CD4-positive, alpha-beta T cell treated with Interleukin-15 for 1 hour (primary cell): ENCODE results near the gene GTPBP2.
A peak's percentile ranks its signal among the peaks of the same experiment; 100 is the strongest.
"Not testable (repeated sequence)": the region's sequence is repeated elsewhere in the genome, so short reads cannot be mapped to it uniquely, and the experiment has no call there.

Source experiments
- DNase-seq: peaks from one replicate; pipeline ENCODE4 v3.0.0-alpha.2; 2020

GTPBP2 gene

GRCh38 chr6:43658161-43658560 lies 29.1 kb upstream of the GTPBP2 start:
- DNase-seq = no peak

GRCh38 chr6:43657221-43657802 lies 28.2 kb upstream of the GTPBP2 start:
- no peak for DNase-seq

GRCh38 chr6:43652822-43653221 lies 23.8 kb upstream of the GTPBP2 start:
- not testable (repeated sequence) for DNase-seq

- no peak for DNase-seq
These were observed 19.2 kb upstream of the GTPBP2 start for GRCh38 chr6:43648248-43648647.

- DNase-seq = no peak
These were observed 18.5 kb upstream of the GTPBP2 start for GRCh38 chr6:43647613-43648012.

GRCh38 chr6:43645613-43645964 lies 16.5 kb upstream of the GTPBP2 start:
- no peak for DNase-seq

- DNase-seq = peak; percentile 72
These were observed 16.0 kb upstream of the GTPBP2 start, which contains the start of gene RSPH9 for GRCh38 chr6:43644940-43645612. Gene RSPH9, plus strand, starts transcription at chr6:43645036. Its CDS starts 63 bp downstream, at chr6:43645099.

- no peak for DNase-seq
These were observed 11.1 kb upstream of the GTPBP2 start for GRCh38 chr6:43639984-43640800.

GRCh38 chr6:43636308-43636659 lies 7.2 kb upstream of the GTPBP2 start:
- no peak for DNase-seq

GRCh38 chr6:43635387-43636307 lies 6.6 kb upstream of the GTPBP2 start, which contains the start of gene MAD2L1BP:
Gene MAD2L1BP, plus strand, starts transcription at chr6:43635840. Its CDS starts 36 bp downstream, at chr6:43635876.
- DNase-seq = peak; percentile 77

- no peak for DNase-seq
These were observed 5.7 kb upstream of the GTPBP2 start for GRCh38 chr6:43634702-43635303.

GRCh38 chr6:43633002-43633401 lies 3.9 kb upstream of the GTPBP2 start:
- DNase-seq = not testable (repeated sequence)

- DNase-seq = no peak
These were observed 2.0 kb upstream of the GTPBP2 start for GRCh38 chr6:43630980-43631619.

GRCh38 chr6:43629505-43630300 lies 639 bp upstream of the GTPBP2 start:
- DNase-seq = peak; percentile 93

- peak; percentile 53 for DNase-seq
These were observed 516 bp downstream of the GTPBP2 start for GRCh38 chr6:43628393-43629103.

- DNase-seq = peak; percentile 59
These were observed 1.8 kb downstream of the GTPBP2 start for GRCh38 chr6:43627008-43627825.

GRCh38 chr6:43625393-43625992 lies 3.6 kb downstream of the GTPBP2 start:
- no peak for DNase-seq

- DNase-seq = no peak
These were observed 4.2 kb downstream of the GTPBP2 start for GRCh38 chr6:43624786-43625288.
